ENCODE results near the gene COMMD6.
"Not testable (repeated sequence)": the region's sequence is repeated elsewhere in the genome, so short reads cannot be mapped to it uniquely, and the experiment has no call there.

COMMD6 gene

GRCh38 chr13:75549262-75550158 is 11.9 kb upstream of the COMMD6 start, which contains the start of gene UCHL3:
Gene UCHL3 (plus strand): TSS chr13:75549791. CDS start chr13:75549821, 30 bp downstream.
- Mint-ChIP-seq H3K36me3 (ENCODE audit: low read depth) (peaks cover 13% of the 10 kb centered on the region), H3K4me1 (ENCODE audit: low read depth) (peaks cover 36% of the 10 kb centered on the region)

DNA sequence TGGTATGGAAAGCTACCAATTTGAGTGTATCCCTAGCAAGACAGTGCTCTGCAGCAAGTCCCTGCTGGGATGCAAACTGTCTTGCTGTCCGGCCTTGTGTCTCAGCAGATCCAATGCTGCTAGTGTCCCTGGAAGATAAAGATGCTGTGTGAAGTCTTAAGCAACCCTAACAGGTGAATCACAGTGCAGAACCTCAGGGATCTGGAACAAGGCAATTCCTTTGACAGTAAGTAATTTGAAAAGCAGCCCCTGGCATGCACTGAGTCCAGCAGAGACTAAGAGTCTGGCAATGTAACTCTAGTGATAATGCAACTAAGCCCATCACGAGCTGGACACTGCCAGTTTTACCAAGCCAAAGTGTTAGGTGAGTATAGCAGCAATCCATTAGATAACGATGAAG is 10.3 kb upstream of the COMMD6 start:
- H3K9me3 Mint-ChIP-seq = no peaks in the 10 kb centered on the region
- peaks cover 9% of the 10 kb centered on the region for H3K36me3 Mint-ChIP-seq (ENCODE audit: low read depth)
- no peaks in the 10 kb centered on the region for H3K27me3 Mint-ChIP-seq
- H3K4me3 Mint-ChIP-seq = no peak overlapping the region
- no peak overlapping the region for H3K27ac Mint-ChIP-seq
- peaks cover 20% of the 10 kb centered on the region for H3K4me1 Mint-ChIP-seq (ENCODE audit: low read depth)
- intact Hi-C loops (cut with micrococcal nuclease) = loop anchor here (2.0 to 5.0 kb wide), 3 partner anchors 41 to 175 kb away; partner anchors contain the start of gene TBC1D4

More at GRCh38 chr13:75549262-75550158, 11.9 kb upstream of the COMMD6 start, which contains the start of gene UCHL3:
- H3K4me3 Mint-ChIP-seq = peak within 1 kb of the TSS; percentile 94
- intact Hi-C loops (cut with micrococcal nuclease) = loop anchor here (1.0 to 5.0 kb wide), 4 partner anchors 12 to 177 kb away; partner anchors contain the start of genes COMMD6 and TBC1D4
- H3K27ac Mint-ChIP-seq = peak within 1 kb of the TSS; percentile 95
- no peaks in the 10 kb centered on the region for H3K27me3 Mint-ChIP-seq
- no peaks in the 10 kb centered on the region for H3K9me3 Mint-ChIP-seq

DNA sequence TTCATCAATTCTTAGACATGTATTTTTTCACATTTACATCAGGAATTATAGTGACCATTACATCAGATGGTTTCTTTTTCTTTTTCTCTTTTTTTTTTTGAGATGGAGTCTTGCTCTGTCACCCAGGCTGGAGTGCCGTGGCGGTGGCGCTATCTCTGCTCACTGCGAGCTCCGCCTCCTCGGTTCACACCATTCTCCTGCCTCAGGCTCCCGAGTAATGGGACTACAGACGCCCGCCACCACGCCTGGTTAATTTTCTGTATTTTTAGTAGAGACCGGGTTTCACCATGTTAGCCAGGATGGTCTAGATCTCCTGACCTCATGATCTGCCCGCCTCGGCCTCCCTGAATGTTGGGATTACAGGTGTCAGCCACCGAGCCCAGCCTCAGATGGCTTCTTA is 7.7 kb upstream of the COMMD6 start:
- intact Hi-C loops (cut with micrococcal nuclease) = loop anchor here (5.0 kb wide), 1 partner anchor 38 kb away; no protein-coding TSS in a partner anchor
- not testable (repeated sequence) for H3K4me3 Mint-ChIP-seq; H3K36me3 Mint-ChIP-seq (ENCODE audit: low read depth); H3K27me3 Mint-ChIP-seq; H3K9me3 Mint-ChIP-seq; H3K27ac Mint-ChIP-seq
- H3K4me1 Mint-ChIP-seq (ENCODE audit: low read depth) = peaks cover 22% of the 10 kb centered on the region

- Mint-ChIP-seq H3K36me3 (ENCODE audit: low read depth) (peaks cover 2% of the 10 kb centered on the region), H3K27me3 (no peaks in the 10 kb centered on the region), H3K4me1 (ENCODE audit: low read depth) (peaks cover 17% of the 10 kb centered on the region), H3K4me3 (no peak overlapping the region), H3K9me3 (no peaks in the 10 kb centered on the region), H3K27ac (no peak overlapping the region)
- intact Hi-C loops (cut with micrococcal nuclease) = loop anchor here (5.0 kb wide), 1 partner anchor 38 kb away; no protein-coding TSS in a partner anchor
Measured at GRCh38 chr13:75544681-75545330, 7.2 kb upstream of the COMMD6 start.

DNA sequence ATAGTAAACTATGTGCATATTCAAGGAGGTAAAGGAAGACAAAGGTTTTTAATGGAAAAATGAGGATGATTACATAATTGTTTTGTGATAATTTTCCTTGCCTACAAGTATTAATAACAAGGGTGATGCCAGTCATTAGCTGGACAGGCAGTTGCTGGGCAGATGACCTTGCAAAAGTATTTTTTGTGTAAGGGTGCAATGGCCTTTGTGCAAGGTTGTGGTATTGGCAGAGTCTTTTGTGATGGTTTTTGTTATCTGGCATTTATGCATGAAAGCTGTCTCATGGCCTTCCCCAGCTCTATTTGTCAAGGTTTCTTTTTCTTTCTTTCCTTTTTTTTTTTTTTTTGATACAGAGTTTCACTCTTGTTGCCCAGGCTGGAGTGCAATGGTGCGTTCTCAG is 4.3 kb upstream of the COMMD6 start:
- no peaks in the 10 kb centered on the region for H3K9me3 Mint-ChIP-seq
- H3K36me3 Mint-ChIP-seq (ENCODE audit: low read depth) = peaks cover 8% of the 10 kb centered on the region
- no peak overlapping the region for H3K27ac Mint-ChIP-seq
- intact Hi-C loops (cut with micrococcal nuclease) = no loop called here
- peaks cover 17% of the 10 kb centered on the region for H3K4me1 Mint-ChIP-seq (ENCODE audit: low read depth)
- H3K27me3 Mint-ChIP-seq = no peaks in the 10 kb centered on the region
- no peak overlapping the region for H3K4me3 Mint-ChIP-seq

DNA sequence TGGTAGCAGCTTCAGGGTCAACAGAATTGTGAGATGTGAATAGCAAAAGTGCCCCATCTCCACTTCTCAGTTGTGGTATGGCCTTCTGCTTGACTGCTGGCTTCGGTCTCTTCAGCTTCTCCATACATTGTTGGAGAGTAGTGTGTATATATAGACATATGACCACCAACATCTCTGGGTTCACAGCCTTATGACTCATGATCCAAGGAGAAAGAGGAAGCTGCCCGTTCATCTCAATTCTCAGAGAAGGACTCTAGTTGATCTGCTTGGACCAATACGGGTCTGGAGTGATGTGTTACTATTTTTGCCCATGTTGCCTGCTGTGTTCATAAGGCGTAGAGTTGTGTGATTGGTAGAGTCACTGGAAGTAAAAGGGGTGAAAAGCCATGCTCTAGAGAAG is 3.6 kb upstream of the COMMD6 start:
- Mint-ChIP-seq H3K36me3 (ENCODE audit: low read depth) (peaks cover 8% of the 10 kb centered on the region), H3K27me3 (no peaks in the 10 kb centered on the region), H3K9me3 (no peaks in the 10 kb centered on the region), H3K4me3 (no peak overlapping the region), H3K4me1 (ENCODE audit: low read depth) (peaks cover 21% of the 10 kb centered on the region), H3K27ac (no peak overlapping the region)
- intact Hi-C loops (cut with micrococcal nuclease) = no loop called here

DNA sequence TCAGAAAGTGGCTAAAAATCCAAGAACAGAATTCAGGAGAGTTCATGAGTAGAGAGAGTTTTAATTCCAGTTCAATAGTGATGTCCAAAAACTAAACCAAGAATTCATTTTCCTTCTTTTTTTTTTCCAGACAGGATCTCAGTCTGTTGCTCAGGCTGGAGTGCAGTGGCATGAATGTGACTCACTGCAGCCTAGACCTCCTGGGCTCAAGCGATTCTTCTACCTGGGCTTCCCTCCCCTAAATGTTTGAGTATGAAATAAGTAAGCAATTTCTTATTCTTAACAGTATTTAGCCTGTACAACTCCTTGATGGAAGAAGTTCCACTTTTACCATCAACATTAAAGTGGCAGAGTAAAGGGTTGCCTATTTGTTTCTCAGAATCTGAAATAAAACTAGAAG is 3.8 kb downstream of the COMMD6 start:
- peaks cover 34% of the 10 kb centered on the region for H3K4me1 Mint-ChIP-seq (ENCODE audit: low read depth)
- intact Hi-C loops (cut with micrococcal nuclease) = no loop called here
- peaks cover 39% of the 10 kb centered on the region for H3K36me3 Mint-ChIP-seq (ENCODE audit: low read depth)
- H3K27ac Mint-ChIP-seq = no peak overlapping the region
- H3K4me3 Mint-ChIP-seq = no peak overlapping the region
- H3K9me3 Mint-ChIP-seq = no peaks in the 10 kb centered on the region
- no peaks in the 10 kb centered on the region for H3K27me3 Mint-ChIP-seq

GRCh38 chr13:75530549-75530961 is 7.1 kb downstream of the COMMD6 start:
- intact Hi-C loops (cut with micrococcal nuclease) = no loop called here
- Mint-ChIP-seq H3K27ac (no peak overlapping the region), H3K9me3 (no peaks in the 10 kb centered on the region), H3K36me3 (ENCODE audit: low read depth) (peaks cover 61% of the 10 kb centered on the region), H3K27me3 (no peaks in the 10 kb centered on the region), H3K4me1 (ENCODE audit: low read depth) (peaks cover 20% of the 10 kb centered on the region), H3K4me3 (no peak overlapping the region)

DNA sequence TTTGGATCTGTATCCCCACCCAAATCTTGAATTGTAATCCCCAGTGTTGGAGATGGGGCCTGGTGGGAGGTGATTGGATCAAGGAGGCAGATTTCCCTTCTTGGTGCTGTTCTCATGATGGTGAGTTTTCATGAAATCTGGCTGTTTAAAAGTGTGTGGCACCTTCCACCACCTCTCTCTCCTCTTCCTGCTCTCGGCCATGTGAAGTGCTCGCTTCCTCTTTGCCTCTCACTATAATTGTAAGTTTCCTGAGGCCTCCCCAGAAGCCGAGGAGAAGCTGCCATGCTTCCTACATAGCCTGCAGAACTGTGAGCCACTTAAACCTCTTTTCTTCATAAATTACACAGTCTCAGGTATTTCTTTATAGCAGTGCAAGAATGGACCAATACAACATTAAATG is 15.7 kb downstream of the COMMD6 start:
- H3K27ac Mint-ChIP-seq = no peak overlapping the region
- peaks cover 6% of the 10 kb centered on the region for H3K4me1 Mint-ChIP-seq (ENCODE audit: low read depth)
- peaks cover 33% of the 10 kb centered on the region for H3K9me3 Mint-ChIP-seq
- intact Hi-C loops (cut with micrococcal nuclease) = no loop called here
- no peak overlapping the region for H3K4me3 Mint-ChIP-seq
- H3K27me3 Mint-ChIP-seq = no peaks in the 10 kb centered on the region
- peaks cover 18% of the 10 kb centered on the region for H3K36me3 Mint-ChIP-seq (ENCODE audit: low read depth)

- Mint-ChIP-seq H3K4me3 (no peak overlapping the region), H3K9me3 (peaks cover 51% of the 10 kb centered on the region), H3K27ac (no peak overlapping the region), H3K27me3 (no peaks in the 10 kb centered on the region), H3K4me1 (ENCODE audit: low read depth) (peaks cover 7% of the 10 kb centered on the region), H3K36me3 (ENCODE audit: low read depth) (no peaks in the 10 kb centered on the region)
- intact Hi-C loops (cut with micrococcal nuclease) = no loop called here
Measured at GRCh38 chr13:75518439-75519088, 19.1 kb downstream of the COMMD6 start.

GRCh38 chr13:75514080-75514995 is 23.3 kb downstream of the COMMD6 start:
- H3K4me3 Mint-ChIP-seq = no peak overlapping the region
- intact Hi-C loops (cut with micrococcal nuclease) = loop anchor here (2.0 kb wide), 1 partner anchor 22 kb away; the partner anchor contains the start of gene COMMD6
- peaks cover 23% of the 10 kb centered on the region for H3K4me1 Mint-ChIP-seq (ENCODE audit: low read depth)
- H3K27ac Mint-ChIP-seq = no peak overlapping the region
- peaks cover 3% of the 10 kb centered on the region for H3K27me3 Mint-ChIP-seq
- H3K9me3 Mint-ChIP-seq = peaks cover 18% of the 10 kb centered on the region
- H3K36me3 Mint-ChIP-seq (ENCODE audit: low read depth) = no peaks in the 10 kb centered on the region

- Mint-ChIP-seq H3K9me3 (peaks cover 18% of the 10 kb centered on the region), H3K4me1 (ENCODE audit: low read depth) (peaks cover 26% of the 10 kb centered on the region), H3K27ac (peak overlapping the region; percentile 33), H3K27me3 (peaks cover 3% of the 10 kb centered on the region), H3K36me3 (ENCODE audit: low read depth) (no peaks in the 10 kb centered on the region), H3K4me3 (no peak overlapping the region)
- intact Hi-C loops (cut with micrococcal nuclease) = no loop called here
Measured at GRCh38 chr13:75513271-75513670, 24.4 kb downstream of the COMMD6 start.

GRCh38 chr13:75512253-75512652 is 25.4 kb downstream of the COMMD6 start:
- Mint-ChIP-seq H3K27ac (no peak overlapping the region), H3K36me3 (ENCODE audit: low read depth) (no peaks in the 10 kb centered on the region), H3K4me1 (ENCODE audit: low read depth) (peaks cover 35% of the 10 kb centered on the region), H3K27me3 (peaks cover 3% of the 10 kb centered on the region), H3K4me3 (no peak overlapping the region), H3K9me3 (peaks cover 18% of the 10 kb centered on the region)
- intact Hi-C loops (cut with micrococcal nuclease) = no loop called here

All from dendritic cell treated with granulocyte-macrophage colony-stimulating factor and Interleukin-4, amounts not matched to agents 40 ng/mL and 50 ng/mL, for 4 days (primary cell).